GM12801 (cell line): ENCODE data around the gene KRTAP12-4.

Experiments
- TF ChIP-seq, protein P1 (sequence below): IDR thresholded peaks from one replicate; pipeline ENCODE4 v1.5.1; 2011; ENCODE audit warnings: control low read depth; ENCODE audit not compliant: insufficient read length; ENCODE audit errors: extremely low read depth

KRTAP12-4 gene

DNA sequence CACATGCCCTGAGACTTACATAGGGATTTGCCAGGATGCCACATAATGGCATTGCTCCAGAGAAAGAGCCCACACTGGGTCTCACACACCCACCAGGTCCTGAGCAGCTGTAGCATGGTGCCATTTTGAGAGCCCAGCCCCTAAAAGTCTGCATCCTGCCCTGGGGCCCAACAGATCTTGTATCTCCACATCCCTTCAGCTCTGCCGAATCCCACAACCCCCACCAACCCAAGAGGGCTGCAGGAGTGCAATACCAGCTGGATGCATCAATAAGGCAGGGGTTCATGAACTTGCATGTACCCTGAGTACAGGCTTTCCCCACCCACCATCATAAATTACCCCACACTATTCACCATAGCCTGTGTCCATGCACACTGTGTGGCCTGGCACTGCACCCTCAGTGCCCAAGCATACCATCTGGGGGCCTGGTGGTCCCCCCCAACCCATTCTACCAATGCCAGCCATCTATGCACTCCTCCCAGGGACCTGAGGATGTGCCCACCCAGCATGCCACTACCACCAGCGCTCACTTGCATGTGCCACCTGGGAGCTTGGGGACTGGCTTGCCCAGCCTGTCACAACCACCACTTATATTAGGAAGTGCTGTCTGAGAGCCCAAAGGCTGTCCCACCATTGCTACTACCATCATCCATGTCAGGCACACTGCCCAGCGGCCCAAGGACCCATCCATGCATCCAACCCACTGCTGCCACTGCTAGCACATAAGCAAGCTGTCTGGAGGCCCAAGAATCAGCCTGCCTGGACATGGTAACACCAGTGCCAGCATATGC, 16.4 kb upstream of the KRTAP12-4 start:
- TF ChIP-seq, protein P1, sequence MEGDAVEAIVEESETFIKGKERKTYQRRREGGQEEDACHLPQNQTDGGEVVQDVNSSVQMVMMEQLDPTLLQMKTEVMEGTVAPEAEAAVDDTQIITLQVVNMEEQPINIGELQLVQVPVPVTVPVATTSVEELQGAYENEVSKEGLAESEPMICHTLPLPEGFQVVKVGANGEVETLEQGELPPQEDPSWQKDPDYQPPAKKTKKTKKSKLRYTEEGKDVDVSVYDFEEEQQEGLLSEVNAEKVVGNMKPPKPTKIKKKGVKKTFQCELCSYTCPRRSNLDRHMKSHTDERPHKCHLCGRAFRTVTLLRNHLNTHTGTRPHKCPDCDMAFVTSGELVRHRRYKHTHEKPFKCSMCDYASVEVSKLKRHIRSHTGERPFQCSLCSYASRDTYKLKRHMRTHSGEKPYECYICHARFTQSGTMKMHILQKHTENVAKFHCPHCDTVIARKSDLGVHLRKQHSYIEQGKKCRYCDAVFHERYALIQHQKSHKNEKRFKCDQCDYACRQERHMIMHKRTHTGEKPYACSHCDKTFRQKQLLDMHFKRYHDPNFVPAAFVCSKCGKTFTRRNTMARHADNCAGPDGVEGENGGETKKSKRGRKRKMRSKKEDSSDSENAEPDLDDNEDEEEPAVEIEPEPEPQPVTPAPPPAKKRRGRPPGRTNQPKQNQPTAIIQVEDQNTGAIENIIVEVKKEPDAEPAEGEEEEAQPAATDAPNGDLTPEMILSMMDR, result no peak

GRCh38 chr21:44667612-44668011, 13.2 kb upstream of the KRTAP12-4 start:
- TF ChIP-seq, protein P1, result no peak

DNA sequence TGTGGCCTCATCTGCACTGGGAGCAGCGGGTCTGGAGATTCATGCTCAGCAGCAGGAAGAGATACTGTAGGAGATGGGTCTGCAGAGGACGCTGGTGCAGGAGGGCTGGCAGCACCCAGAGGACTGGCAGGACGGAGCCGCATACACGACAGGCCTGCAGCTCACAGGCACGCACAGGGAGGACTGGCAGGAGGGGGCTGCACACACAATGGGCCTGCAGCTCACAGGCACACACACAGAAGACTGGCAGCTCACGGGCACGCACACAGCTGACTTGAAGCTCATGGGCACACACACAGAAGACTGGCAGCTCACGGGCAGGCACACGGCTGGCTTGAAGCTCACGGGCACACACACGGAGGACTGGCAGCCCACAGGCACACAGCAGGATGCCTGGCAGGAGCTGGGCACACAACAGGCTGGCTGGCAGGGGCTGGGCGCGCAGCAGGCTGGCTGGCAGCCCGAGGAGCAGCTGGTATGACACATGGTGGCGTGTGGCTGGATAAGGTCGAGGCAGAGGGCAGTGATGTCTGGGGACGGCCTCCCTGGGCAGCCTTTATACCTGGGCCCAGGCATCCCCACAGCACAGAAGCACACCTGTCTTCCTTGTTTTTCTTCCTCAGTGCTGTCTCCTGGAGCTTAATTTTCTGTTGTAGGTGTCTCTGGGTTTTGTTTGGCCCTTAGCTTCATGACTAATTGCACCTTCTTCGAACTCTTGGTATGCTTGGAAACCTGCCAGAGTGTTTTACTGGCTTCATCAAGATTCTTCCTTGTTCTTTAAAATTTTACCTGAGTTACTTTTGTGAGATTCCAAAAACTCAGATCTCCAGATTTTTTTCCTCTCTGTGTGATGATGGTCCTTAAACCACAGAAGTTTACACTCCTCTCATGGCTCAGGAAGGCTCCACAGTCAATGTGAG, 12.2 kb upstream of the KRTAP12-4 start, which contains the start of gene KRTAP12-2:
Gene KRTAP12-2 (minus strand): TSS at position 527 of the 920 bp plus-strand sequence. CDS start 41 bp downstream, at position 486.
- TF ChIP-seq, protein P1, result no peak

GRCh38 chr21:44664691-44665090, 10.2 kb upstream of the KRTAP12-4 start:
- TF ChIP-seq, protein P1, result no peak

DNA sequence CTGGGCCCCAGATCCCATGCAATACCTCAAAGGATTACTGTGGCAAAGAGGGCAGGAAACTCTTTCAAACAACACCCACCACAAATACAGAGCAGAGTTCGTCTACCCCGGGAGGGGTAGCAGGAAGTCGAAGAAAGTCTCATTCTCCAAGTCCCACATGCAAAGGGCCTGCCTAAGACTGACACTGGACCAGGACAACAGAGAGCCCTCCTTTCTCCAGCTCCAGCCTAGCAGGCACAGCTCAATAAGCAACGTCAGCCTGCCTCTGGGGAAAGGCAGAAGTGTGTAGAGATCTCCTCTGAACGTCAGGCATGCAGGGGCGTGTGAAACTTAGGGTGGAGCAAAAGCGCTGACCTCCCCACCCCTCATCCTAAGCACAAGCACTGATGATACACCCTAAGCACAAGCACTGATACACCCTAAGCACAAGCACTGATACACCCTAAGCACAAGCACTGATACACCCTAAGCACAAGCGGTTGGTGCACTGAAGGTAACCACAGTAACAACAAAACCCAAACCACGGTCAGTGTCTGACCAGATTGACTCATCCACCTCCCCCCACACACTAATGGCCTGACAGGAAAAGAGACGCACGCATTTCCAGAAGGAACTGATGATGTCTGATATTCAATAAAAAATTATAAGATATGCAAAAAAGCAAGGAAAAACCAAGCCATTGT, 4.6 kb upstream of the KRTAP12-4 start:
- TF ChIP-seq, protein P1, result no peak

DNA sequence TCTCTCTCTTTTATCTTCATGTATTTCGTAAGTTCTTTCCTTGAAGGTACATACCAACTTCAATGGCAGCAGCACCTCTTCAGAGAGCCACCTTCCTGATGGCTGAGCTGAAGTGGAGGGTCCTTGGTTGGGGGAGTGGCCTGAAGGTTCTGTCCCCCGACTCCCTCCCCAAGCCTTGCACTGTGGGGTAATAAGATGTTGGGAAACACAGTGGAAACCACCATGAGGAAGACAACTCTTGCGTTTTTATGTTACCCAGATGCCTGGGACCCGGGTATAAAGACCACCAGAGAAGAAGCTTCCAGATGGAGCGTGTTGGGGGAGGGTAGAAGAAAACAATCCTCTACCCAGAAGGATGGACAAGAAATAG, 4.1 kb upstream of the KRTAP12-4 start:
- TF ChIP-seq, protein P1, result no peak
